WTC11 (cell line): ENCODE data around the gene ANKLE2. TPM values are rescaled to one million over a fixed set of nuclear protein-coding genes. Genes with fewer than 3 reads are reported as not detected.
"Not testable (repeated sequence)": the region's sequence is repeated elsewhere in the genome, so short reads cannot be mapped to it uniquely, and the experiment has no call there.

Source experiments
- ATAC-seq: fragments of 200-7000 bp; cut with Tn5 transposase; 2 replicates; pipeline ENCODE4 v1.10.0; 2021; ENCODE audit warnings: mild to moderate bottlenecking, moderate library complexity
- Bru-seq: library from RNA; stranded (reverse); fragments of 400-500 nt; gene quantifications from one replicate; lab custom pipeline; 2021; lab: Mats Ljungman, UMichigan
- CTCF ChIA-PET: fragments of 300-600 bp; sonication (Branson Sonifier 250); formaldehyde crosslinking; loops from one replicate; lab custom pipeline; 2021; ENCODE audit warnings: antibody characterized with exemption; lab: Charles Lee
- POLR2A ChIA-PET: fragments of 350-600 bp; sonication (Branson Sonifier 250); formaldehyde crosslinking; loops from one replicate; lab custom pipeline; 2021; ENCODE audit warnings: antibody characterized with exemption; lab: Charles Lee
- DNase-seq: peaks from one replicate; pipeline ENCODE4 v3.0.0; 2021; ENCODE audit warnings: low spot score
- H3K27ac Mint-ChIP-seq: 2 replicates; pipeline ENCODE4 v1.8.0; 2021; ENCODE audit warnings: mixed read lengths
- H3K27me3 Mint-ChIP-seq: 2 replicates; pipeline ENCODE4 v1.8.0; 2021; ENCODE audit warnings: low read depth, mild to moderate bottlenecking, moderate library complexity, mixed read lengths
- H3K36me3 Mint-ChIP-seq: 2 replicates; pipeline ENCODE4 v1.8.0; 2021; ENCODE audit warnings: mixed read lengths
- H3K4me1 Mint-ChIP-seq: 2 replicates; pipeline ENCODE4 v1.8.0; 2022; ENCODE audit warnings: mixed read lengths
- H3K4me3 Mint-ChIP-seq: 2 replicates; pipeline ENCODE4 v1.8.0; 2021; ENCODE audit warnings: mild to moderate bottlenecking, moderate library complexity, mixed read lengths
- H3K9me3 Mint-ChIP-seq: 2 replicates; pipeline ENCODE4 v1.8.0; 2021; ENCODE audit warnings: mixed read lengths
- ESRRA ChIP-seq: sonication (generic); formaldehyde crosslinking; IDR thresholded peaks from 2 replicates; pipeline ENCODE4 v1.8.1; 2022; ENCODE audit warnings: mild to moderate bottlenecking, missing genetic modification reagents, borderline replicate concordance
- ETV6 ChIP-seq: sonication (generic); formaldehyde crosslinking; IDR thresholded peaks from 2 replicates; pipeline ENCODE4 v1.8.1; 2022; ENCODE audit warnings: mild to moderate bottlenecking, missing genetic modification reagents
- IRF2 ChIP-seq: sonication (generic); formaldehyde crosslinking; IDR thresholded peaks from 2 replicates; pipeline ENCODE4 v1.8.0; 2022; ENCODE audit warnings: low read depth, missing genetic modification reagents, borderline replicate concordance
- KAT7 ChIP-seq: sonication (generic); formaldehyde crosslinking; IDR thresholded peaks from 2 replicates; pipeline ENCODE4 v1.8.1; 2023; ENCODE audit warnings: missing genetic modification reagents, mild to moderate bottlenecking, borderline replicate concordance
- MXD4 ChIP-seq: fragments of 250-450 bp; sonication (Bioruptor Pico); IDR thresholded peaks from 2 replicates; pipeline ENCODE4 v1.8.0; 2021; ENCODE audit warnings: mild to moderate bottlenecking, moderate library complexity, borderline replicate concordance
- ZNF263 ChIP-seq: sonication (generic); formaldehyde crosslinking; IDR thresholded peaks from 2 replicates; pipeline ENCODE4 v1.8.1; 2022; ENCODE audit warnings: low read depth, mild to moderate bottlenecking, moderate library complexity, missing genetic modification reagents
- ZNF671 ChIP-seq: fragments of 250-450 bp; sonication (Bioruptor Pico); IDR thresholded peaks from 2 replicates; pipeline ENCODE4 v1.8.0; 2021; ENCODE audit warnings: mild to moderate bottlenecking
- long read RNA-seq, 3 experiments: library from RNA in 1 of 3; library from capped mRNA in 1 of 3; library from polyadenylated mRNA in 1 of 3; unstranded in 2 of 3; stranded (forward) in 1 of 3; transcript quantifications; one replicate each; pipeline ENCODE4 v2.0.0, GENCODE V29; 2021
- total RNA-seq: library from RNA; stranded (reverse); gene quantifications from 3 replicates; pipeline ENCODE4 v1.2.3, GENCODE V29; 2021
- TF ChIP-seq, protein P1 (sequence below): sonication (generic); formaldehyde crosslinking; IDR thresholded peaks from 2 replicates; pipeline ENCODE4 v1.8.1; 2023; ENCODE audit warnings: mild to moderate bottlenecking, moderate library complexity, missing genetic modification reagents
- TF ChIP-seq, protein P2 (sequence below): sonication (generic); formaldehyde crosslinking; IDR thresholded peaks from 2 replicates; pipeline ENCODE4 v1.8.0; 2022; ENCODE audit warnings: mild to moderate bottlenecking, missing genetic modification reagents
- TF ChIP-seq, protein P3 (sequence below): sonication (generic); formaldehyde crosslinking; conservative IDR thresholded peaks from 2 replicates; pipeline ENCODE4 v1.8.1; 2022; ENCODE audit warnings: mild to moderate bottlenecking, missing genetic modification reagents
- TF ChIP-seq, protein P4 (sequence below): fragments of 250-450 bp; sonication (Bioruptor Pico); IDR thresholded peaks from 2 replicates; pipeline ENCODE4 v1.8.0; 2021; ENCODE audit warnings: mild to moderate bottlenecking
- TF ChIP-seq, protein P5 (sequence below): sonication (generic); formaldehyde crosslinking; IDR thresholded peaks from 2 replicates; pipeline ENCODE4 v1.8.1; 2023; ENCODE audit warnings: mild to moderate bottlenecking, missing genetic modification reagents, moderate library complexity
- TF ChIP-seq, protein P6 (sequence below): fragments of 200-600 bp; IDR thresholded peaks from 2 replicates; pipeline ENCODE4 v1.8.0; 2022; ENCODE audit warnings: antibody characterized with exemption

The ANKLE2 gene
- 50.3 to 63.8 TPM (median 50.6 TPM) in 3 replicates for total RNA-seq
- percentile 72 among the genes with signal in this experiment for Bru-seq, nascent RNA
- long read RNA-seq, experiment 1, full-length matches to known transcripts = 315 of 550 reads
- long read RNA-seq, experiment 1, partial matches to known transcripts = 45 of 550 reads
- long read RNA-seq, experiment 1, other reads (novel, unspliced or antisense) = 190 of 550 reads
- long read RNA-seq, experiment 2, full-length matches to known transcripts = 21 of 48 reads
- long read RNA-seq, experiment 2, partial matches to known transcripts = 4 of 48 reads
- long read RNA-seq, experiment 2, other reads (novel, unspliced or antisense) = 23 of 48 reads
- long read RNA-seq, experiment 3, partial matches to known transcripts = 0 of 18 reads
- long read RNA-seq, experiment 3, other reads (novel, unspliced or antisense) = 17 of 18 reads

DNA sequence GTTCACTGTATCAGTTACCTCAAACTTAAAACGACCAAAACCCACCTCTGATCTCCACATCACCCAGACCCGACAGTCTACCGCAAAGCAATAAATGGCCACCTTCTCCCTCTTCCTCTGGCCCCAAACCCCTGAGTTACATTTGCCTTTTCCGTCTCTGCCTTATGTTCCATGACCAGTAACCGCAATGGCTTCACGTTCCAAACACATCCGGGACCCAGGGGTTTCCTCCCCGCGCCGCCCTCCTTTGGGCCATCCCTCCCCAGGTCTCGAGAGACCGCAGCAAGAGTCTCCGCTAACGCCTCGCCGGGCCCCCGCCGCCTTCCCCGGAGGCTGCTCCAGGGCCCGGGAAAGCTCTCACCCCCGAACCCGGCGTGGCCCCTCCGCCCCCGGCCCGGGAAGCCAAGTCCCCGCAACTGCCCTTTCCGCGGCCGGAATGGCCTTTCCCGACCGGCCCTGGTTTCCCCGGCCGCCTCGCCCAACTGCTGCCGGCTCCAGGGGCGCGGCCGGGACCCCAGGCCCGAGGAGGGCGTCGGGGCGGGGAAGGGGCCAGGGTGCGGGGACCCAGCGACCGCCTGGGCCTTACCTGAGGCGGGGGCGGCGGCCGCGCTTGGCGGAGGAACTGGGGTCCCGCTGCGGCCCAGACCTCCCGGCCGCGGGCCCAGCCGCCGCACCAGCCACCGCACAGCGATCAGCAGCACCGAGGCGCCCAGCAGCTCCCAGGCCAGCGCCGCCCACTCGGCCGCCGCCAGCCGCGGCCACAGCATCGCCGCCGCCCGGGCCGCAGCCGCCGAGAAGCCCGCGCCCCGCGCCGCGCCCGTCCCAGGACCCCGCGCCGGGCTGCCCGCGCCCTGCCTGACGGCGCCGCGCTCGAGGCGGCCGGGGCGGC, at the start of gene ANKLE2:
ANKLE2 (minus strand) TSS at position 801 of the 889 bp plus-strand sequence; CDS start at position 767, 34 bp downstream.
- Mint-ChIP-seq H3K4me1 (peaks cover 11% of the 10 kb centered on the region), H3K36me3 (peaks cover 15% of the 10 kb centered on the region), H3K9me3 (no peaks in the 10 kb centered on the region), H3K27ac (peak within 1 kb of the TSS; percentile 95), H3K27me3 (no peaks in the 10 kb centered on the region), H3K4me3 (peak within 1 kb of the TSS; percentile 93)
- ATAC-seq = peak; percentile 45
- POLR2A ChIA-PET = no interaction called here
- CTCF ChIA-PET = interaction anchor here (0.5 kb wide), 1 partner anchor 139 kb away, joined by 3 read pairs; no protein-coding TSS in a partner anchor
- peak; percentile 42 for DNase-seq
- TF ChIP-seq, protein P1, sequence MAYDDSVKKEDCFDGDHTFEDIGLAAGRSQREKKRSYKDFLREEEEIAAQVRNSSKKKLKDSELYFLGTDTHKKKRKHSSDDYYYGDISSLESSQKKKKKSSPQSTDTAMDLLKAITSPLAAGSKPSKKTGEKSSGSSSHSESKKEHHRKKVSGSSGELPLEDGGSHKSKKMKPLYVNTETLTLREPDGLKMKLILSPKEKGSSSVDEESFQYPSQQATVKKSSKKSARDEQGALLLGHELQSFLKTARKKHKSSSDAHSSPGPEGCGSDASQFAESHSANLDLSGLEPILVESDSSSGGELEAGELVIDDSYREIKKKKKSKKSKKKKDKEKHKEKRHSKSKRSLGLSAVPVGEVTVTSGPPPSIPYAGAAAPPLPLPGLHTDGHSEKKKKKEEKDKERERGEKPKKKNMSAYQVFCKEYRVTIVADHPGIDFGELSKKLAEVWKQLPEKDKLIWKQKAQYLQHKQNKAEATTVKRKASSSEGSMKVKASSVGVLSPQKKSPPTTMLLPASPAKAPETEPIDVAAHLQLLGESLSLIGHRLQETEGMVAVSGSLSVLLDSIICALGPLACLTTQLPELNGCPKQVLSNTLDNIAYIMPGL (CRISPR knock-in tag) = 0 out of 2 replicates have a peak, but pooled peaks have one; percentile 37
- TF ChIP-seq, protein P2, sequence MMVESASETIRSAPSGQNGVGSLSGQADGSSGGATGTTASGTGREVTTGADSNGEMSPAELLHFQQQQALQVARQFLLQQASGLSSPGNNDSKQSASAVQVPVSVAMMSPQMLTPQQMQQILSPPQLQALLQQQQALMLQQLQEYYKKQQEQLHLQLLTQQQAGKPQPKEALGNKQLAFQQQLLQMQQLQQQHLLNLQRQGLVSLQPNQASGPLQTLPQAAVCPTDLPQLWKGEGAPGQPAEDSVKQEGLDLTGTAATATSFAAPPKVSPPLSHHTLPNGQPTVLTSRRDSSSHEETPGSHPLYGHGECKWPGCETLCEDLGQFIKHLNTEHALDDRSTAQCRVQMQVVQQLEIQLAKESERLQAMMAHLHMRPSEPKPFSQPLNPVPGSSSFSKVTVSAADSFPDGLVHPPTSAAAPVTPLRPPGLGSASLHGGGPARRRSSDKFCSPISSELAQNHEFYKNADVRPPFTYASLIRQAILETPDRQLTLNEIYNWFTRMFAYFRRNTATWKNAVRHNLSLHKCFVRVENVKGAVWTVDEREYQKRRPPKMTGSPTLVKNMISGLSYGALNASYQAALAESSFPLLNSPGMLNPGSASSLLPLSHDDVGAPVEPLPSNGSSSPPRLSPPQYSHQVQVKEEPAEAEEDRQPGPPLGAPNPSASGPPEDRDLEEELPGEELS (CRISPR knock-in tag) = peak; percentile 46; the same call in 1 of the 2 replicates
- TF ChIP-seq KAT7 (0 out of 2 replicates have a peak, but pooled peaks have one; percentile 66), ETV6 (CRISPR knock-in tag) (no peak), IRF2 (no peak), MXD4 (CRISPR knock-in tag) (no peak), ZNF263 (CRISPR knock-in tag) (0 out of 2 replicates have a peak, but pooled peaks have one; percentile 34), ESRRA (CRISPR knock-in tag) (no peak), ZNF671 (CRISPR knock-in tag) (peak; percentile 40; the same call in 1 of the 2 replicates)
- TF ChIP-seq, protein P3, sequence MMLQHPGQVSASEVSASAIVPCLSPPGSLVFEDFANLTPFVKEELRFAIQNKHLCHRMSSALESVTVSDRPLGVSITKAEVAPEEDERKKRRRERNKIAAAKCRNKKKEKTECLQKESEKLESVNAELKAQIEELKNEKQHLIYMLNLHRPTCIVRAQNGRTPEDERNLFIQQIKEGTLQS = no peak
- TF ChIP-seq, protein P4, sequence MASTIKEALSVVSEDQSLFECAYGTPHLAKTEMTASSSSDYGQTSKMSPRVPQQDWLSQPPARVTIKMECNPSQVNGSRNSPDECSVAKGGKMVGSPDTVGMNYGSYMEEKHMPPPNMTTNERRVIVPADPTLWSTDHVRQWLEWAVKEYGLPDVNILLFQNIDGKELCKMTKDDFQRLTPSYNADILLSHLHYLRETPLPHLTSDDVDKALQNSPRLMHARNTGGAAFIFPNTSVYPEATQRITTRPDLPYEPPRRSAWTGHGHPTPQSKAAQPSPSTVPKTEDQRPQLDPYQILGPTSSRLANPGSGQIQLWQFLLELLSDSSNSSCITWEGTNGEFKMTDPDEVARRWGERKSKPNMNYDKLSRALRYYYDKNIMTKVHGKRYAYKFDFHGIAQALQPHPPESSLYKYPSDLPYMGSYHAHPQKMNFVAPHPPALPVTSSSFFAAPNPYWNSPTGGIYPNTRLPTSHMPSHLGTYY (CRISPR knock-in tag) = no peak
- TF ChIP-seq, protein P5, sequence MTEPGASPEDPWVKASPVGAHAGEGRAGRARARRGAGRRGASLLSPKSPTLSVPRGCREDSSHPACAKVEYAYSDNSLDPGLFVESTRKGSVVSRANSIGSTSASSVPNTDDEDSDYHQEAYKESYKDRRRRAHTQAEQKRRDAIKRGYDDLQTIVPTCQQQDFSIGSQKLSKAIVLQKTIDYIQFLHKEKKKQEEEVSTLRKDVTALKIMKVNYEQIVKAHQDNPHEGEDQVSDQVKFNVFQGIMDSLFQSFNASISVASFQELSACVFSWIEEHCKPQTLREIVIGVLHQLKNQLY = no peak

DNA sequence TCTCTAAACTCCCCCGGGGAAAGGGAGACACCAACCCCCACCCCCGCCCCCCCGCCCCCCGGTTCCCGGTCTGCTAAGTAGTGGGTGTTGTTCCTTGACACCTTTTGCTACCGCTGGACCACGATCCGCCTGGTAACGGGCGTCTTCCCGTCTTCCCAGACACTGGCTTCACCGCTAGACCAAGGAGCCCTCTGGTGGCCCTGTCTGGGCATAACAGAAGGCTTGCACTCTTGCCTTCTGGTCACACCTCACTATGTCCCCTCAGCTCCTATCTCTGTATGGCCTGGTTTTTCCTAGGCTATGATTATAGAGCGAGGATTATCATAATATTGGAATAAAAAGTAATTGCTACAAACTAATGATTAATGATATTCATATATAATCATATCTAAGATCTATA, 47.8 kb upstream of the ANKLE2 start:
- H3K27me3 Mint-ChIP-seq, H3K27ac Mint-ChIP-seq, H3K4me1 Mint-ChIP-seq, ATAC-seq, CTCF ChIA-PET, POLR2A ChIA-PET, H3K4me3 Mint-ChIP-seq: not testable (repeated sequence)
- TF ChIP-seq, protein P6, sequence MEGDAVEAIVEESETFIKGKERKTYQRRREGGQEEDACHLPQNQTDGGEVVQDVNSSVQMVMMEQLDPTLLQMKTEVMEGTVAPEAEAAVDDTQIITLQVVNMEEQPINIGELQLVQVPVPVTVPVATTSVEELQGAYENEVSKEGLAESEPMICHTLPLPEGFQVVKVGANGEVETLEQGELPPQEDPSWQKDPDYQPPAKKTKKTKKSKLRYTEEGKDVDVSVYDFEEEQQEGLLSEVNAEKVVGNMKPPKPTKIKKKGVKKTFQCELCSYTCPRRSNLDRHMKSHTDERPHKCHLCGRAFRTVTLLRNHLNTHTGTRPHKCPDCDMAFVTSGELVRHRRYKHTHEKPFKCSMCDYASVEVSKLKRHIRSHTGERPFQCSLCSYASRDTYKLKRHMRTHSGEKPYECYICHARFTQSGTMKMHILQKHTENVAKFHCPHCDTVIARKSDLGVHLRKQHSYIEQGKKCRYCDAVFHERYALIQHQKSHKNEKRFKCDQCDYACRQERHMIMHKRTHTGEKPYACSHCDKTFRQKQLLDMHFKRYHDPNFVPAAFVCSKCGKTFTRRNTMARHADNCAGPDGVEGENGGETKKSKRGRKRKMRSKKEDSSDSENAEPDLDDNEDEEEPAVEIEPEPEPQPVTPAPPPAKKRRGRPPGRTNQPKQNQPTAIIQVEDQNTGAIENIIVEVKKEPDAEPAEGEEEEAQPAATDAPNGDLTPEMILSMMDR = peak; percentile 46
- Mint-ChIP-seq H3K36me3 (peaks cover 67% of the 10 kb centered on the region), H3K9me3 (peaks cover 15% of the 10 kb centered on the region)
- DNase-seq = peak; percentile 75
